ENCODE data around the gene CELA1.

Gene CELA1

GRCh38 chr12:51374361-51374760 is 27.9 kb upstream of the CELA1 start:
- DNase-seq, result no peak

- peak; percentile 69 for DNase-seq
These were observed 26.7 kb upstream of the CELA1 start for GRCh38 chr12:51373187-51373586.

GRCh38 chr12:51372021-51372420 is 25.5 kb upstream of the CELA1 start:
- no peak for DNase-seq

DNA sequence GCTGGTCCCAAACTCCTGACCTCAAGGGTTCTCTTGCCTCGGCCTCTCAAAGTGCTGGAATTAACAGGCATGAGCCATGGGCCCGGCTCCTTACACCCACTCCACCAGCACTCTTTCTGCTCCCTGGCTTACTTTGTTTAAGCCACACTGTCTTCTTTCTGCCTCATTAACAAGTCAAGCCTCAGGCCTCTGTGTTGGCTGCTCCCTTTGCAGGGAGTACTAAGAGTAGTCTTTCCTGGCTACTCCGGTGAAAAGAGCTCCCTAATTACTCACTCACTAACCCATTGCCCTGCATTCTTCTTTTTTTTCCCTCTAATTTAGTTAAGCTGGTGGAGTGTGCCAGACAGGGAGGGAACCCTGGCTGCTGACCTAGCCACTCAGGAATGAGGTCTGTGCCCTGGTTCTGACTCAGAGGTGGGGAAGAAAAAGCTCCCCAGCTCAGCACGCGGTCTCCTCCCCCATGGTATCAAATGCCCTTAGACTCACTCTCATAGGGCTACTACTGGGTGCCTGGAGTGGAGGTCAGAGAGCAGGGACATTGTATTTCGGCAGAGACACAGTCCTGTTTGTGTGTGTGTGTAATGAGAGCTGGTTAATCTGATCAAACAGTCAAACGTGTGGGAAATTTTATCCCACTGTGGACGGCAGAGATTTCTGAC is 24.9 kb upstream of the CELA1 start:
- no peak for DNase-seq

DNA sequence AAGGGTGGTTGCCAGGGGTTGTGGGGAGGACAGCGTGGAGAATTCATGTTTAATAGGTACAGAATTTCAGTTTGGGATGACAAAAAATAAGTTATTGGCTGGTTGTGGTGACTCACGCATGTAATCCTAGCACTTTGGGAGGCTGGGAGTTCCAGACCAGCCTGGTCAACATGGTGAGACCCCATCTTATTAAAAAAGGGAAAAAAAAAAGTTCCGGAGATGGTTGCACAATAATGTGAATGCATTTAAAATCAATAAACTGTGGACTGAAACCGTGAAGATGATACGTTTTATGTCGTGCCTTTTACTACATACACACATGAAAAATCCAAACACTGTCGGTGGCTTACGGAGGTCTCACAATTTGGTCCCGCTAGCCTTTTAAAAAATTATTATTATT is 24.2 kb upstream of the CELA1 start:
- DNase-seq, result no peak

DNA sequence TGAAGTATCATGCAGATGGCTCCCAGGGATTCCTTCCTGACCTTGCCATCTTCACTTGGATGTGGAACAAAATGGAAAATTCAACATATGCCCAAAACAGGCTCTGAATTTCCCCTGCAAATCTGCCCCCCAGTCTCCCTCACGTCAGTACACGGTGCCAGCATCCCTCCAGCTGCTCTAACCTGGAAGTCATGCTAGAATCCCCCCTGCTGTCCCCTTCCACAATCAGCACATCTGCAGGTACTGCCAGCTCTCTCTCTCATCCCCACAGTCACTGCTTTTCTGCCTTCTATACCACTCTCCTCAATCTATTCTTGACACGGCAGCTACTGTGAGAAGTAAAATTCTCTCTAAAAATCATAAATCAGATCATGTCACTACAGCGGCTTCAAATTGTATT is 23.1 kb upstream of the CELA1 start:
- no peak for DNase-seq

GRCh38 chr12:51368640-51369517 is 22.4 kb upstream of the CELA1 start:
- DNase-seq, result peak; percentile 97

DNA sequence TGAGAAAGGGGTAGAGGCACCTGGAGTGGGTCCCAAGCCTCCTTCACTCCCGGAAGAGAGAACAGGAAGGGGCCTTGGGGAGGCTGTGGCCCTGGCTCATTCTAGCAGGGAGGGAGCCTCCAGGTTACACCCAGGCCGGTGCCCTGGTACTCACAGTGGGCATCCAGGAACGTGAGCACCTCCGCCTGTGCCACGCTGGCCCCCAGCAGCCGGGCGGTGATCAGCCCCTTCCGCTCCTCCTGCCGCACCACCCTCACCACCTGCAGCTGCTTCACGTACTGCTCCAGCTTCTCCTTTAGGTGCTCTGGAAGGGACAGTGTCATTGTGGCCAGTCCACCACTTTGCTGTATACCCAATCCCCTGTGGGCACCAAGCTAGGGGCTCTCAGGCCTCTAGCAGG is 18.8 kb upstream of the CELA1 start:
- no peak for DNase-seq

DNA sequence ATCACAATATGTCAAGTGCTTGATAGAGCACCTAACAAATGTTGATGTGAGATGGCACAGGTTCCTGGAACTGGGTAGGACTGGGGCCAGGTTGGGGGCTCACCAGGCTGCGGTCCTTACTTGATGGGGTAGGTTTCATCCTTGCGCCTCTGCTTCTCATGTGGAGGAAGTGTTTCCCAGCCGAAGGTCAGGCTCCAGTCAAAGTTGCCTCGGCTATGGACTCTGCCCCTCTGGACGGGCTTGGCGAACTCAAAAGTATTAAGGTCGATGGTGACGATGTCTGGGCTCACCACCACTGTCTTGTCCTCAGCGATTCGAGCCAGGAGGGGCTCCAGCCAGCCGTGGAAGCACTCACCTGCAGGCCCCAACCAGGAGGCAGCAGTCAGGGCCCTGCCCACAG is 17.5 kb upstream of the CELA1 start:
- no peak for DNase-seq

- peak; percentile 77 for DNase-seq
These were observed 16.4 kb upstream of the CELA1 start for GRCh38 chr12:51362747-51363342.

DNA sequence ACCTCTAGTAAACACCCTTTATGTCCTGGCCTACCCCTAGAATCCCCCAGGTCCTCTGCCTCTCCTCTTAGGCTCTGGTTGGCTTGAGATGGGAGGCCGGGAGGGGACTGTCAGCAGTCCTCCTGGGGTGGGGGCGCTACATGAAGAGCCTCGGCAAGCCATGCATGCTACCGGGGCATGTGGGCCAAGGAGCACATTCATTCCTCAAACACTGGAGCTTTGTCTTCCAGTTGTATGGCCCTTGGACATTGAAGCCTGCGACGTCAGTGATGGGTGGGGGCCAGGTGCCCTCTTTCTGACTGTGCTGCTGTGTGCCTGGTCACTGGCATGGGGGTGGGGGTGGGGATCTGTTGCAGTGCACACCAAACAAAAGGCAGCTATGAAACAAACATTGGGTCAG is 15.8 kb upstream of the CELA1 start:
- no peak for DNase-seq

DNA sequence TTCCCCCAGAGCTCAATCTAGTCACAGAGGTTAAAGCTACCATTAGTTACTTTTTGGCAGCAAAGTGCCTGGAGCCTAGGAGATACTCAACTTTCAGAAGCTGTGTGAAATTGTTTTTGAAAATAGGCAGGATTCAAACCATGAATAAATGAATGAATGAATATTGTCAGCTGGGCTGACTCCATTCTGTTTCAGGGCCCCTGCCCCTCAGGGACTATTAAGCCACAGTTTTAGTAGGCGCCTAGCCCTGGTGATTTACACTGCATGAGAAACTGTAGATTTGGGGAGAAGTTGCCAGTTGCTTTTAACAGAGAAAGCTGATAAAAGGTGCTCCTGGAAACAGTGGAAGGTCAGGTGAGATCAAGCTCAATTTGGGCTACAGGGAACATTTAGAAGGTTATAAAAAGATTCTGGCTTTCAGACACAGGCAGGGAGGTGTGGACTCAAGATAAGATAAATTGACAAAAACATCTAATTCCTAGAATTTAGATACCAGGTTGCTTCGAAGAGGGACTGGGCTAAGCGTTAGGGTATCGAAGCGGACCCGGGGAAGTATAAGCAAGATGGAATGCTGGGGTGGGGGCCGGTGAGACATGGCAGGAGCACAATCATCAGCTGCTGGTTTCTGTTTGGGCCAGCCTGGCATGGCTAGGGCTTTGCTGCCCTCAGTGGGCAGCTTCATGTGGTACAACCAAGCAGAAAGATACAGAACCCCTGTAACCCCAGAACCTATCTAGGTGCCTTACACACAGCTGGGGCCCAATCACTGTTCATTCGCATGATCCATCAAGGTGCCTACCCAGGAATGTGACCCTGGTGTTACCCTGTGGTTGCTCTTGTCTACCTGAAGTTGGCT is 14.9 kb upstream of the CELA1 start:
- DNase-seq, result no peak

GRCh38 chr12:51360315-51360714 is 13.8 kb upstream of the CELA1 start:
- DNase-seq, result no peak

GRCh38 chr12:51359851-51360250 is 13.4 kb upstream of the CELA1 start:
- DNase-seq, result no peak

GRCh38 chr12:51358496-51358895 is 12.0 kb upstream of the CELA1 start:
- DNase-seq, result no peak

DNA sequence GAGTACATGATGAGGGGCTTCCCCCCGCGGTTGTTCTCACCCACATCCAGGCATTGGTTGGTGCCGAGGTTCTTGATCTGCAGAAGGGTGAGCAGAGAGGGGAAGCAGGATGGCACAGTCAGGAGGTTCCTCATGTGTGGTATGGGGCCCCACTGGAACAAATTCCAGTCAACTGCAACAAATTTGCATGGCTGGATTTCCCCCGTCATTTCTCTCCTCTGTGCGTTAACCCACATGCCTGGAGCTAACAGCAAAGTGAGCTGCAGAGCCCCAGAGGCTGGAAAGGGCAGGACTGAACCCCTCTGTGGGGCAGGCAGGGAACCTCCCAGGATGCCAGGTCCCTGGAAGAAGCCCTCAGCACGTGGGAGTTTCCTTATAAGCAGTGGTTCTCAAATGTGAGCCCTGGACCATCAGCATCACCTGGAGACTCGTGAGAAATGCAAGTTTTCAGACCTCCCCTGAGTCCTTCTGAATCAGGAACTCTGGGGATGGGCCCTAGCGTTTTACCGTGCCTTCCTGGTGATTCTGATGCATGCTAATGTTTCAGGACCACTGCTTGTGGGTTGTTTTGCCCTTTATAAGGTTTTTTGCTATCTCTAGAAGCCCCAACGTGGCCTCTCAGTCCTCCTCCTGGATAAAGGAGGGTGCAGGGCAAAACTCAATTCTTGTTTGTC is 11.0 kb upstream of the CELA1 start:
- no peak for DNase-seq

GRCh38 chr12:51351913-51352532 is 5.5 kb upstream of the CELA1 start:
- DNase-seq, result peak; percentile 75

DNA sequence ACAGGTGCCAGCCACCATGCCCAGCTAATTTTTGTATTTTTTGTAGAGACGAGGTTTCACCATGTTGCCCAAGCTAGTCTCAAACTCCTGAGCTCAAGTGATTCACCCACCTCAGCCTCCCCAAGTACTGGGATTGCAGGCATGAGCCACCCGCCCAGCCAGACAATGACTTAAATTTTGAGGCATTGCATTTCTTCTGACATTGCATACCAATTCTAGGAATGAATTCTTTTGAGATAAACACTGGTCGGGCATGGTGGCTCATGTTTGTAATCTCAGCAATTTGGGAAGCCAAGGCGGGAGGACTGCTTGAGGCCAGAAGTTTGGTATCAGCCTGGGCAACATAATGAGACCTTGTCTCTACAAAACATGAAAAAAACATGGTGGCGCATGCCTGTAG is 2.5 kb upstream of the CELA1 start:
- DNase-seq, result no peak

- DNase-seq, result no peak
These were observed 1.6 kb upstream of the CELA1 start for GRCh38 chr12:51348116-51348515.

GRCh38 chr12:51345681-51346080 is 798 bp downstream of the CELA1 start:
- no peak for DNase-seq

DNA sequence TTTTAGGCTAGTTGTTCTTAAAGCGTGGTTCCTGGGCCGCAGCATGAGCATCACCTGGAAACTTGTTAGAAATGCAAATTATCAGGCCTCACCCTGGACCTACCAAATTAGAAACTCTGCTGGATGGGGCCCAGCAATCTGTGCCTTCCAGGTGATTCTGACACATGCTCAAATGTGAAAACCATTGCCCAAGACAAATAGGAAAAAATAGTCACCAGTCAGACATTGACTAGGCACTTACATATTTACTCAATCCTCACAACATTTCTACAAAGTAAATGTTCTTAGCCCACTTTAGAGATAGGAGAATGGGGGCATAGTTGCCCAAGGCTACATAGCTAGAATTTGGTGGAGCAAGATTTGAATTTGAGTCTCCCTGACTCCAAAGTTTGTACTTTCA is 3.3 kb downstream of the CELA1 start:
- DNase-seq, result no peak

DNA sequence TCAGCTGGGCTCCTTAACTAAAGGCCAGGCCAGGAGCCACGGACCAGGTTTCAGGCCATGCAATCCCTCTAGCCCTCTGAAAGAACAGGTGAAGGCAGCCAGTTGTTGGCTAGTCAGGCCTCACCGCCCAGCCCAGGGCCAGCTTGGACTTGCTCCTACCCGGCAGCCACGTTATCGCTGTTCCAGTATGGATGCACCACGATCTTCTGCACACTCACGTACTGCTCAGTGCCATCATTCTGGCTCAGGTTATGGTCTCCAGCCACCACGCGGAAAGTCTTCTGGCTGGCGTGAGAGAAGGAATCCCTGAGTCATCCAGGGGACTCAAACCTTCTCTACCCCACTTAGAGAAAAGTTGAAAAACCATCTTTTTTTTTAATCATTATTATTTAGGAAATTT is 4.1 kb downstream of the CELA1 start:
- no peak for DNase-seq
